Stimulated activated CD4-positive, alpha-beta T cell treated with anti-CD3 and anti-CD28 coated beads, Interleukin-2, amount 100 ng/mL, for 24 hours (primary cell): Measurements from ENCODE around the gene MFN2.
"Not testable (repeated sequence)": the region's sequence is repeated elsewhere in the genome, so short reads cannot be mapped to it uniquely, and the experiment has no call there.

Experiments used
- DNase-seq, 2 donors: peaks; one replicate each; pipeline ENCODE4 v3.0.0-alpha.2; 2020

MFN2 gene

DNA sequence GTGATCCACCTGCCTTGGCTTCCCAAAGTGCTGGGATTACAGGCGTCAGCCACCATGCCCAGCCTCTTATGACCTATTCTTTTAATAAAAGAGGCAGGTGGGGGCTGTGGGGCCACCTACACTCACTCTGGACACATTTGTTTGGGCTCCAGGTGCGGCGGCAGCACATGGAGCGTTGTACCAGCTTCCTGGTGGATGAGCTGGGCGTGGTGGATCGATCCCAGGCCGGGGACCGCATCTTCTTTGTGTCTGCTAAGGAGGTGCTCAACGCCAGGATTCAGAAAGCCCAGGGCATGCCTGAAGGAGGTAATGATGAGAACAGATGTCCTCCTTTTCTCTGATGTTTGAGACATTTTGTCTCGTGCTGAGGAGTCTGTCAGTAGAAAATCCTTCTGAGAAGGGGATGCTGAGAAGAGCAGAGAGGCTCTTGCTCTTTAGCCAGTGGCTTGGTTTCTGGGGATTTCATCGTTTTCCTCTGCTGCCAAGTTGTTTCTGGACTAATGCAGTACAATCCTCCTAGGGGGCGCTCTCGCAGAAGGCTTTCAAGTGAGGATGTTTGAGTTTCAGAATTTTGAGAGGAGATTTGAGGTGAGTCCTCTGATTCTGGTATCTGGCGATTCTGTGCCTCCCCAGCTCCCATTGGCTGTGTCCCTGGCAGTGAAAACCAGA is 21.1 kb downstream of the MFN2 start:
- peak; percentile 60 to 61 for DNase-seq

DNA sequence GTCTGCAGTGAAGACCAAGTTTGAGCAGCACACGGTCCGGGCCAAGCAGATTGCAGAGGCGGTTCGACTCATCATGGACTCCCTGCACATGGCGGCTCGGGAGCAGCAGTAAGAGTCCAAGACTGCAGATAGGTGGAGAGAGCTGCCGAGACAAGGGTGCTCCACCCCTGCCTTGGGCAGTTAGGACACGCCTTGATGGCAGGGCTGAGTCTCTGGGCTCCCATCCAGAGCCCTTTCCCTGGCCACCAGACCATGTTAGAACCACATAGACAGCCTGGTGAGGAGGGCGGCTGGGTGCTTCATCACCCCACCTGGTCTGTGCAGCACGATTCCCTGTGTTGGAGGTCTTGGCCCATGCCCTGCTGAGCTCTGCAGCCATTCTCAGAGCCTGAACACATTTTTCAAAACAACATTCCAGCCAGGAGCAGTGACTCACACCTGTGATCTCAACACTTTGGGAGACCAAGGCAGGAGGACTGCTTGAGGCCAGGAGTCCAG is 21.8 kb downstream of the MFN2 start:
- DNase-seq: no peak

DNA sequence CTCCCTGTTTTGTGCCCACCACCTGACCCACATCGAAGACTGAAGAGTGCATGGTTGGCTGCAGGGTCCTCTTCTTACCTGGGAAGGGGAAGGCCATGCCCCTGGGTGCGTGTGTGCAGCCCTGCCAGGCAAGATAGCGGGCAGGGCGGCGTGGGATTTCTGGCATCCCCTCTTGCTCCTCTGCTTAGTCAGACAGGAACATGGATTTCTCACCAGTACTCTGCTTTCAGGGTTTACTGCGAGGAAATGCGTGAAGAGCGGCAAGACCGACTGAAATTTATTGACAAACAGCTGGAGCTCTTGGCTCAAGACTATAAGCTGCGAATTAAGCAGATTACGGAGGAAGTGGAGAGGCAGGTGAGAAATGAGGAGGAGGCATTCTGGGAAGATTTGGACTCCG is 23.5 kb downstream of the MFN2 start:
- DNase-seq: no peak

DNA sequence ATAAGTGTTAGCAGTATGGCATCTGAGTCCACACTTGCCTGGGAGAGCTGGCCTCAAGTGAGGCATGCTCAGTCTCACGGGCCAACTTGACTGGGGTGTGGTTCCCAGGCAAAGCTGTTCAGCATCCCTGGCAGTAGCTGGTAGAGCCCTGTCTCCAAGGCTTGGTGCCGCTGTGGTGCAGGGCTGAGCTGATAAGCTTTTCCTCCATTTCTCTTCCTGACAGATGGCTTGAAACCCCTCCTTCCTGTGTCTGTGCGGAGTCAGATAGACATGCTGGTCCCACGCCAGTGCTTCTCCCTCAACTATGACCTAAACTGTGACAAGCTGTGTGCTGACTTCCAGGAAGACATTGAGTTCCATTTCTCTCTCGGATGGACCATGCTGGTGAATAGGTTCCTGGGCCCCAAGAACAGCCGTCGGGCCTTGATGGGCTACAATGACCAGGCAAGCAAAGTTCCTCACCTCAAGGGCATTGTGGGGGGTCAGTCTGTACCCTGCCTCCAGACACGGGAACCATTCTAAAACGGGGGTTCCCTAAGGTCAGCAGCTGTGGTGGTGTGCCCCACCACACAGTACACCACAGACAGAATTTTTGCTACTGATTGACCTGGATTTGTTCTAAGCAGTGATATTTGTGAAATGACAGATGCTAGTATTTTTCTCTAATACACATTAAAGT is 25.4 kb downstream of the MFN2 start:
- no peak for DNase-seq

DNA sequence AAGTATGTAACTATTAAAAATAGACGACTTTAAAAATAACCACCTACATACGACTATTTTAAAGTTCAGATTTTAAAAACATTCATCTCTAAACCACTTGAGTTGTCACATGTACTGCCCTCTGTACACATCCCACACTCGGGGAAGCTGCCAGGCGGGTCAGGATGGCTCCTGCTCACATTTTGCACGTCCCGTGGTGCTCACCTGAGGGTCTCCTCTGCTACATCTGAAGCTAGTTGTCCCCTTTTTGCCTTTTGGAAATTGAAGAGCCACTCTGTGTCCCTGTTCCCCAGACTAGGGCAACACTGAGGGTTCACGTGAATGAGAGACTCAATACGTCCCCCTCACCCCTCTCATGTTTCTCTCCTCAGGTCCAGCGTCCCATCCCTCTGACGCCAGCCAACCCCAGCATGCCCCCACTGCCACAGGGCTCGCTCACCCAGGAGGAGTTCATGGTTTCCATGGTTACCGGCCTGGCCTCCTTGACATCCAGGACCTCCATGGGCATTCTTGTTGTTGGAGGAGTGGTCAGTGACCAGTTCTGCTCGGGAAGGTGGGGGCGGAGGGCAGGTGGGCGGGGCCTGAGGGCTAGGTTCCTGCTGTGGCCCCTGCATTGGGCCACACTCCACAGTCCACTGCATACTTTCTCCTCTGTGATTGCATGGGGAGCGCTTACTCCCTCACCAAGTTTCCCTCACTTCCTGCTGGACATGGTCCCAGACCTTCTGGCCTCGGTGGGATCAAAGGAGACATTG is 26.1 kb downstream of the MFN2 start:
- no peak for DNase-seq

DNA sequence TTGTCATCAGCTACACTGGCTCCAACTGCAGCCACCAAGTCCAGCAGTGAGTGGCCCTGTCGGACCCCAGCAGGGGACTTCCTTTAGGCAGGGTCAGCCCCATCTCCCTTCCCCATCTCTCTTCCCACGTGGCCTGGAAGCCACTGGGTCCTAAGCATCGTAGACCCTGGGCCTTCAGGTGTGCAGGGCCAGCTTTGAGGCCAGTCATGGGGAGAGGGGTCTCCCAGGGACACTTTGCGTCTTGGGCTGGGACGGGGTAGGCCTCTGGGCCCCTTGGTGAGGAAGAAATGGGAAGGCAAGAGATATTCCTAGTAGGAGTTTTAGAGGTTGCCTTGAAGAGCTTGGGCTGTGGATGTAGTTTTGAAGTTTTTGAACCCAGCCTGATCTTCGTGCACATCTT is 27.0 kb downstream of the MFN2 start:
- DNase-seq: no peak

DNA sequence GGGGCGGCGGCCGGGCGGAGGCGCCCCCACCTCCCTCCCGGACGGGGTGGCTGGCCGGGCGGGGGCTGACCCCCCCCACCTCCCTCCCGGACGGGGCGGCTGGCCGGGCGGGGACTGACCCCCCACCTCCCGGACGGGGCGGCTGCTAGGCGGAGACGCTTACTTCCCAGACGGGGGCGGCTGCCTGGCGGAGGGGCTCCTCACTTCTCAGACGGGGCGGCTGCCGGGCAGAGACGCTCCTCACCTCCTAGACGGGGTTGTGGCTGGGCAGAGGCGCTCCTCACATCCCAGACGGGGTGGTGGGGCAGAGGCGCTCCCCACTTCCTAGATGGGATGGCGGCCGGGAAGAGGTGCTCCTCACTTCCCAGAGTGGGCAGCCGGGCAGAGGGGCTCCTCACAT is 28.1 kb downstream of the MFN2 start:
- not testable (repeated sequence) for DNase-seq

DNA sequence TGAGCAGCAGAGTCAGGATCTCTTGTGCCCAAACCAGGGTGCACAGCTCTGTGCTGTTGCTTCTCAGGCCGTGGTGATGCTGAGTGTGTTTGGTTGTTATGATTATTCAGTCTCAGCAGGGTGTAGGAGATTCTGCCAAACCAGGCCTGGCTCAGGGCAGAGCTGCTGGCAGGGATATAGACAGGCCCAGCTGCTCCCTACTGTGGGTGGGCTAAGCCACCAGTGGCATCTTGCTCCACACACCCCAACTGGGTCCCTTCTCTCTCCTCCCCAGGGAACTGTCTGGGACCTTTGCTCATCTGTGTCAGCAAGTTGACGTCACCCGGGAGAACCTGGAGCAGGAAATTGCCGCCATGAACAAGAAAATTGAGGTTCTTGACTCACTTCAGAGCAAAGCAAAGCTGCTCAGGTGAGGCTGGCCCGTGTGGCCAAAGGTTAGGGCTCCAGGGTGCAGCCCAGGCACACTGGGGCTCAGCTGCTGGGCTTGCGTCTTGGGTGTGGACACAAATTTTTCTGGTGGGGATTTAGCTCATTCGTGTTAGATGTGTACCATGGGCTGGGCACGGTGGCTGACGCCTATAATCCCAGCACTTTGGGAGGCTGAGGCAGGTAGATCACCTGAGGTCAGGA is 29.2 kb downstream of the MFN2 start:
- no peak for DNase-seq

DNA sequence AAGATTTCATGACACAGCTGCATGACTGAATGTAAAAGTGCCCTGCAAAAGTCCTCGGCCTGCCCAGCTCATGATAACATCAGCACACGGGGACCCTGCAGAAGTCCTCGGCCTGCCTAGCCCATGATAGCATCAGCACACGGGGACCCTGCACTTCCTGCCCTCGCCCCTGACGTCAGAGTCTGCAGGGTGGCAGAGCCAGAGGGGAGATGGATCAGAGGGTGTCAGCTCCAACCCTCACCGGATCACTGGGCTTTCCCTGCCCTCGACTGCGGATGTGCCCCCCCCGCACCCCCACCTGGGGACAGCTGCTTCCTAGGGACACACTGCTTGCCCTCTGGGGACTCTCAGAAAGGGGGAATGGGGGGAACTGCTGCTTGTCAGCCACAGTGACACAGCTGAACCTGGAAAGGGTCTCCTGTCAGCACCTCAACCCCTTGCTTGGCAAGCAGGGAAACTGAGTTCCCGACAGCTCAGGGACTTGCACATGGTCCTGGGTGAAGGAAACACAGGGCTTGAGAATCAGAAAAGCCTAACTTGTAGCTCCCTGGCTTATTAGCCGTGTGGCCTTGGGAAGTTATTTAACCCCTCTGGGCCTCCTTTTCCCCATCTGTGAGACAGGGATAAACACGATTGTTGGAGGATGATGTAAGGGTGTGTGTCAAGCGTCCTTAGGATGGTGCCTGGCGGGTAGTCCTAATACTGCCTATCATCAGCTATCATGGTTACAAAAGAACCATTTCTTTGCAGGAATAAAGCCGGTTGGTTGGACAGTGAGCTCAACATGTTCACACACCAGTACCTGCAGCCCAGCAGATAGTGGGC is 30.7 kb downstream of the MFN2 start:
- no peak for DNase-seq

DNA sequence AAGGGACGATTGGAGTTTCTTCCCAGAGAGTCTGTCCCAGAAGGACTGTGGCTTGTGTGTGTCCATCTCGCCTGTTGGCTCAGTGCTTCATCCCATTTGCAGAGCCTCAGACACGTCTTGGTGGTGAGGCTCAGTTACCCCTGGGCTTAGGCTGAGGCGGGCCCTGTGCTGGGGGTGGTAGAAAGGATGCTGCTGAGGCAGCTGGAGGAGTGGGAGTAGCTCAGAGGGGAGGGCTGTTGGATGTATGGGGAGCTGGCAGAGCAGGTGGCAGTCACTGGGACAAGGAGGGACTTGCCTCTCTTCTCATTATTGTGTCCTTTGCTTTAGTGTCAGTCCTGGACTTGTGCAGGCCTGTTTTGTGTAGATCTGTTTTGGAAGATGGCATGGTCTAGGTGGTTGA is 31.8 kb downstream of the MFN2 start:
- no peak for DNase-seq

DNA sequence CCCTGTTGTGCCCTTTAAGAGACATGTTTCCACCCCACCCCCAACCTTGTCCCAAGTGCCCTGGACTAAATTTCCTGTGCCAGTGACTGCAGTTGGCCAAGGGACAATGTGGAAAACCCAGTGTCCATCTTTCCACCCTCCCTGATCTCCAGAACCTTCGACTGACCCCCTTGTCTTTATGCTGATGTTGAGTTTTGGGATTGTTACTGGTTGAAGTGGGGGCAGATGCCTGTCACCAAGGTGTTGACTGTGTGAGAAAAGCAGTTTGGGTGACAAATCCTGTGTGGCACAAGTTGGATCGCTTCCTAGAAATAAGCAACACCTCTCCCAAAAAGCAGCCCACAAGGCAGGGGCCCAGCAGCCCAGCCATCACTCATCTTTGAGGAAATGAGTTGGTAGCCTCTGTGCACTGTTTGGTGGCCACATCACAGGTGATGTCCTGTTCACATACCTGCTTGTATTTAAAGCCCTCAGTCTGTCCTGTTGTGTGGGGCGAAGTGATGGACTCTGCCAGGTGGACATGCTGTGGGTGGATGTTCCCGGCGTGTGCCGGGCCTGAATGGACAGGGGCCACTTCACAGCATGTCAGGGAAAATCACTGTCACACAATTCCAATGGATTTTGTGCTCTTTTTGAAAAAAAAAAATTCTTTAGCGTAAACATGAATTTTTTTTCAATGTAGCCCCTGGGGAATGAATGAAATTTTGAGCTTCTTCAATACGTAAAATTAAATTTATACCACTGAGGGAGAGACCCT is 32.5 kb downstream of the MFN2 start:
- DNase-seq: no peak

DNA sequence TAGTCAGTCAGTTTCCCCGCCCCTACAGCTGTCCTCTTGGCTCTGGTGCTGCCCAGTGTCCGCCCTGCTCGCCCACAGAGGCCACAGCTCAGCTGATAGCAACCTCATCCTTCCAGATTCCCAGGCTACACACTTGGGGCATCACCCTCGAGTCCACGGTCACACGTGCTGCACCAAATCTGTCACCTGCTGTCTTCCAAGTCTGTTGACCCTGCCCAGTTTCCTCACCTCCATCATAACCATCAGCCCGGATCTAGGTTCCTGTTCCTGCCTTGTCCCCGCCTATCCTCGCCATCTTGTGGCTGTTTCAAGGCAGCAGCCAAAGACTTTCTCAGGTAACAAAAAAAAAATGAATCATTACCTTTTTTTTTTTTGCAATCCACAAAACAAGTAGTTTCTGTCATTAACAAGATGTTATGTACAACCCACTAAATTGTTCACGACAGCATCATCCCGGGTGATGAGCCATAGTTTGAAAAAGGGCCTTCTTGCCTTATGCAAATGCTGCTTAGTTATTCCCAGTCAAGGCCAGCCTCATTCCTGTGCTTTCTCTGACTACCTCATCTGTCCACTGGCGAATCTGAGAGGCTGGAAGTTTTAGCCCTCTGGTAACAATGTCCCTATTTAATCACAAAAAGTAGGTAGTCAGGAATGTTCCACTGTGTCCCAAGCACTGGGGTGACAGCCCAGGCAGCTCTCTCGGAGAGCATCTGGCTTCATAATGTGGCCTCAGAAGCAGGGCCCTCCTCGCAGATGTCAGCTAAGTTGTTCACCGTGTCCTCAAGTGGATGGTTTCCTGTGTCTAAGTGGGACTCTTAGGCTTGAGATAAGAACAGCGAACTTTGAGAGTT is 34.1 kb downstream of the MFN2 start:
- no peak for DNase-seq

DNA sequence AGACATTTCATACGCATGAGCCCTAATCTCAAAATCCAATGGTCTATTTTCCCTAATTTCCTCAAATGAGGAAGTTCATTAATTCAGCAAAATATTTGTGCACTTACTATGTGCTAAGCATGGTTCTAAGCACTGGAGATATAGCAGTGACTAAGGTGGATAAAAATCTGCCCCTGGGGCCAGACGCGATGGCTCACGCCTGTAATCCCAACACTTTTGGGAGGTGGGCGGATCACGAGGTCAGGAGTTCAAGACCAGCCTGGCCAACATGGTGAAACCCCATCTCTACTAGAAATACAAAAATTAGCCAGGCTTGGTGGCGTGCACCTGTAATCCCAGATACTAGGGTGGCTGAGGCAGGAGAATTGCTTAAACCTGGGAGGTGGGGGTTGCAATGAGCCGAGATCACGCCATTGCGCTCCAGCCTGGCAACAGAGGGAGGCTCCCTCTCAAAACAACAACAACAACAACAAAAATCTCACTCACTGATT is 34.8 kb downstream of the MFN2 start:
- DNase-seq: no peak

DNA sequence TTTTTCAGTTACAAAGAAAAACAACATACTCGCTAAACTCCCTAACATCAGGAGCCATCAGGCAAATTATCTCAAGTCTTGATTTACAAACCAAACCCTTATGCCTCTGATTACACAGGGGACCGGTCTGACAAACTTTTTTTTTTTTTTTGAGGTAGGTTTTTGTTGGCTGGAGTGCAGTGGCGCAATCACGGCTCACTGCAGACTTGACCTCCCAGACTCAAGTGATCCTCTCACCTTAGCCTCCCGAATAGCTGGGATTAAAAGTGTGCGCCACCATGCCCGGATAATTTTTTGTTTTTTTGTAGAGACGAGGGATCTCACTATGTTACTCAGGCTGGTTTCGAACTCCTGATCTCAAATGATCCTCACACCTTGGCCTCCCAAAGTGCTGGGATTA is 35.3 kb downstream of the MFN2 start:
- no peak for DNase-seq

DNA sequence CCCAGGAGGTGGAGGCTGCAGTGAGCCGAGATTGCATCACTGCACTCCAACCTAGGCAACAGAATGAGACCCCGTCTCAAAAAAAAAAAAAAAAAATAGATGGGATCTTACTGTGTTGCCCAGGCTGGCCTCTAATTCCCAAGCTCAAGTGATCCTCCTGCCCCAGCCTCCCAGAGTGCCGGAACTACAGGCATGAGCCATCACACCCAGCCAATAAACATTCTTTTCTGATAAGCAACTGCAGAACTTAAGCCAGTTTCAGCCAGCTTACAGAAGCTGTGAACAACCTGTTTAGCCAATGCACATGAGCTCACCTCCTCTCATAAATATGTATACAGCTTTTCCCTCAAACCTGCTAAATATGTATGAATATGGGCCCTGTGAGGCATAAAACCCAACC is 35.9 kb downstream of the MFN2 start:
- no peak for DNase-seq

DNA sequence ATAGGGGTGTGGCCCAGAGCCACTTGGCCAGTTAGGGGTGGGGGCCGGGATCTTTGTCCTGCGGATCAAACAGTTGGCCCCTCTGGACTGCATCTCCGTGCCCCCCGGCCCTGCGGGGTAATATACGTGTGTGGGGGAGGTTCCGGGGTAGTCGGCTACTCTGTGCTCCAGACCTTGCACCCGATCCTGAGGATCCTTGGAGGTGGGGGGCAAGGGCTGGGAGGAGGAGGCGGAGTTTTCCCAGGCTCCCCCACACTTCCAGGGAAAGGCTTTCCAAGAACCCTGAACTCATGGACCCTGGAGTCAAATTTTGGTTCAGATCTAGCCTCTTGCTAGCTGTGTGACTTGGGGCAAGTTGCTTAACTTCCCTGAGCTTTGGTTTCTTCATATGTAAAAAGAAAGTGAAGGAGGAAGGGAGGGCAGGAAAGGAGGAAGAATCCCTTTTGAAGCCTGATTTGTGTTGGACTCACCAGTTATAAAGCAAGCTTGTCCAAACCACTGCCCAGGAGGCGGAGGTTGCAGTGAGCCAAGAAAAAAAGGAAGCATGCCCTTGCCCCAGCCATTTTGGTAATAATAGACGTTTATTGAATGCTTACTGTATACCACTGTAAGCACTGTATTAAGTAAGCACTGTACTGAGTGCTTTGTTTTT is 39.7 kb downstream of the MFN2 start:
- no peak for DNase-seq

DNA sequence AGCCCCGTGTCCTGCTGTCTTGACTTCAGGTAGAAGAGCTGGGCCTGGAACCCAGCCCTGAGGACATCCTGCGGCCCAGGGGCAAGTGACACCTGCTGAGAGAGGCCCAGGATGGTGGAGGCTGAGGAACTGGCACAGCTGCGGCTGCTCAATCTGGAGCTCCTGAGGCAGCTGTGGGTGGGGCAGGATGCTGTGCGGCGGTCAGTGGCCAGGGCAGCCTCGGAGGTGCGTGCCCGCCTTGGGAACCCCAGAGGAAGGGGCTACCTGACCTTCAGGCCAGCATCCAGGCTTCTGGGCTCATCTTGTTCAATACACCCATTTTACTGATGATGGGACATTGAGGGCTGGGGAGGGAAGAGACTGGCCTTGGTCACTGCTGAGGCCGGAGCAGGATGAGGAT is 41.4 kb downstream of the MFN2 start:
- DNase-seq: no peak

DNA sequence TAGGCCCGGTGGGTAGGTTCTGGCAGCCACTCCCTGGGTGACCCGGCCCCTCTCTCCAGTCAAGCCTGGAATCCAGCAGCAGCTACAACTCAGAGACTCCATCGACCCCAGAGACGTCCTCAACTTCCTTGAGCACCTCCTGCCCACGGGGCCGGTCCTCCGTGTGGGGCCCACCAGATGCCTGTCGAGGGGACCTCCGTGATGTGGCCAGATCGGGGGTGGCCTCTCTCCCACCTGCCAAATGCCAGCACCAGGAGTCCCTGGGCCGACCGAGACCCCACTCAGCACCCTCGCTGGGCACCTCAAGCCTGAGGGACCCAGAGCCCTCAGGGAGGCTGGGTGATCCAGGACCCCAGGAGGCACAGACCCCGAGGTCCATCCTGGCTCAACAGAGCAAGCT is 41.8 kb downstream of the MFN2 start:
- no peak for DNase-seq

DNA sequence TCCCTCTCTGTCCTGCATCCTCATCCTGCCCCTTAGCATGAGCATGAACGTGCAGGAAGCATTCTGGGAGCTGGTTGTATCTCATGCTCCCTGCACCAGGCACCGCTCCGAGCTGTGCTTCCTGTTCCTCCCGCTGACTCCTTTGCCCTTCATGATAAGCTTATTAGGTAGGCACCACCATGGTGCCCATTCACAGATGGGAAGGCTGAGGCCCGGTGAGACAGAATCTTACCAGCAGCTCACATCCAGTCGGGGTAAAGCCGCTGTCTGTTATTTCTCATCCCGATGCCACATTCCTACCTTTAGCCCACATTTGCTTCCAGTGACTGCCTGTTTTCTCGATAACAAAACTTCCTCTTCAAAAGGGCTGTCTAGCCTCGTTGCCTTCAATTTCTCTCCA is 46.3 kb downstream of the MFN2 start:
- no peak for DNase-seq

DNA sequence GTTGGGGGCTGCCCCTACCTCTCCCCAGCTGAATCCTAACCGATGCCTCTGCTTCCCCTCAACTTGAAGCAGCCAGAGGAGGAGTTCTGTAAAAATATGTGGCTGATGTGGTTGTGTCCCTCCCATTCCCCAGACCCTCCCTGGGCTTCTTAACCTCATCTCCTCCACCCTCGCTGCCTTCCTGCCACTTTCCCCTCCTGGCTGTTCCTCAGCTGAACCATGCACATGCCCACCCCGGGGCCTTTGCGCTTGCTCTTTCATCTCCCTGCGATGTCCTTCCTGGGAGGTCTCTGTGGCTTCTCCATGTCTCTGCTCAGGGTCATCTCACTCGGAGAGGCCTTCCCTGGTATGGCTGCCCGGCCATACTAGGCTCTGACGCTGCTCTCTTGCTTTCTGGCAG is 48.0 kb downstream of the MFN2 start:
- no peak for DNase-seq
